GM21737 (cell line): Measurements from ENCODE around the gene LOXHD1.

Source experiments
- ATAC-seq: cut with Tn5 transposase; IDR thresholded peaks from one replicate; pipeline ENCODE4 v1.9.1; 2021; ENCODE audit warnings: mild to moderate bottlenecking, moderate library complexity; ENCODE audit not compliant: unreplicated experiment

The LOXHD1 gene

DNA sequence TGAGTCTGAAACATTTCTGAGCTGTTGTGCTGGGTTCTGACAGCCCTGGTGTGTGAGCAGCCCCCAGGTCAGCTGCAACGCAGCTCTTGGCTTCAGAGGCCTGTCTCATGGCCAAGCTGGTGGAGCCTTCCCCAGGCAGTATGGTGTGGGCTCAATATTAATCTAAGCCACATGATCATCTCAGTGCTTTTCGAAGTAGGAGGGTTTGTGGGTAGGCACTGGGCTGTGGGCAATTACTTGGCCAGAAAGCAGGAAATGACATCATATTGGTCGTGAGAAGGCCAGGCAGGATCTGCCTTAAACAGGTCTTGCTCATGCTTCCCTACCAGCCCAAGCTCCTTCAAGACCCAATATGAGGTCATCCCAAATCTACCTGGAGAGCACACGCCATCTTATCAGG is 26.9 kb downstream of the LOXHD1 start:
- ATAC-seq = no peak

DNA sequence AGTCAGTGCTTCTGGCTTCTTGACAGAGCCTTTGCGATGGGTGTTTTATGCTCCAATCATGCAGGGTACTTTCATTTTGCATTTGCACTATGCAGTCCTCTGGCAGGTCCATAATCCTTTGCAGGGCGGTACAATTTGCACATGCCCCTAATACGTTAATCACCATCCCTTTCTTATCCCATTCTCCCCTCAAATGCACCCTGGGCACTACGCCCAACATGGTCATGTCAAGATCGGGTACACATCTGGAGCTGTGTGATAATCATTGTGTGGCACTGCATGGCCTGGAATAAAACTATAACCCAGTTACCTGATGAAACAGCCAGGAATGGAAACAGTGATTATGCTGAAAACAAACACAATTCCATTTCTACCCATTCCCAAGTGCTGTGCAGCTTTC is 27.7 kb downstream of the LOXHD1 start:
- ATAC-seq = no peak

DNA sequence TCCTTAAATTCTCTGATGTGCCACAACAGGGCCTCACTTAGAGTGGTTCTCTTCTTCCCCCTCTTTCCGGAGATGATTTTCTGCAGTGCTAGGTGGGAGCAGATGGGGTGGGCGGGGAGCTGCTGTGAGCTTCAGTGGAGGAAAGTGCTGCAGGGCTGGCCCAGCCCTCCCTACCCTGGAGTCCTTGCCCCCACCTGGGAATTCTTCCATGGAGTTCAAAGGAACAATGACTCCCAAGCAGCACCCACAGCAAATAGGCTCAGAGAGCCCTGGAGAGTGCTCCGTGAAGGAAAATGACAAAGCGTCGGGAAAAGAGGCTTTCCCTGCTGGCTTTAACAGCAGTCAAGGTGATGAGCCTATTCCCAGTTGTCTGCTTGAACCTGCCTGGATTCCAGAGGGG is 28.8 kb downstream of the LOXHD1 start:
- no peak for ATAC-seq

DNA sequence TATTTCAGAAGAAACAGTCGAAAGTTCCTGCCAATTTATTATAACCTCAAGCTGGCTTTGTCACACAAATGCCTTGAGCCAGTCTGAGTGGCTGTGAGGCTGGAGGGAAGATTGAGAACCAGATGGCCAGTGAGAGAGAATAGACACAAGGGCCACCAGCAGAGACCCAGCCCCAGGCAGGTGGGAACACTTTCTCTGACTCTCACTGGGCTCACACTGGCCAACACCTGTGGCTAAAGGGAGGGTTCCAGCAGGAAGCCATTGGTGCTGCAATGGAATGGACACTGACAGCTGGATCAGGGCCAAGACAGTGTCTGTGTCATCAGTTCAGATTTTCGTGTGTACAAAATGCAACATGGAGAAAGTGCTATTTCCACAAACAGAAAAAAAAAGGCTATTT is 29.9 kb downstream of the LOXHD1 start:
- no peak for ATAC-seq

DNA sequence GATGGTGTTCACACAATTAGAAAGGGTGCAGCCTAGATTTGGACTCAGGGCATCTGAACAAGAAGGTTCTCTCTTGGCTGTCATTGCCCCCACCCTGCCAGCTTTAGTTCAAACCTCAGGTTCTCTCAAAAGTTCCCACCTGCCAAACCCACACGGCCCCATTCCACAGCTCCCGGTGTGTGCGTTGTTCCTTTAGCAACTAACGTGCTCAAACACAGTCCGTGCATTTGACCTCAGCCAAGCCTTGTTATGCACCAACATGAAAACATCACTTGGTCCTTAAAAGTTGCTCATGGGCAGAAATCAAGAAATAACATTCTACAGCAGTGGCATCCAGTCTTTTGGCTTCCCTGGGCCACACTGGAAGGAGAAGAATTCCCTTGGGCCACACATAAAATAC is 32.0 kb downstream of the LOXHD1 start:
- no peak for ATAC-seq

DNA sequence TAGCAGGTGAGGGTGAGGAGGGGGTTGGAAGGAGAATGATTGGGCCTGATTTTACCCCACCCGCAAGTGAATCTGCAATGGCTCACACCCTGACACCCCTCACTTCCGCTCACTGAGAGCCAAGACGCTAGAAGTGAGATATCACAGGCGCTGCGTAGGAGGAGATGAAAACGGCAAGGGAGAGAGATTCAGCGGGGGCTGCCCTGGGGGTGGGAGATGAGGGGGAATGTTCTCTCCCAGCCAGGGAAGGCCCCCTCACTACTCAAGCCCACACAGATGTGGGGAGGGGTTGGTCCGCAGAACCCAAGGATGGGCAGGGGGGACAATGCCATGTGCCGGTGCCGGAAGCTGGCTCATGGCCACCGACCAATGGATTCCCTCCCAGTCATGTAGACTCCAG is 32.9 kb downstream of the LOXHD1 start:
- ATAC-seq = no peak

DNA sequence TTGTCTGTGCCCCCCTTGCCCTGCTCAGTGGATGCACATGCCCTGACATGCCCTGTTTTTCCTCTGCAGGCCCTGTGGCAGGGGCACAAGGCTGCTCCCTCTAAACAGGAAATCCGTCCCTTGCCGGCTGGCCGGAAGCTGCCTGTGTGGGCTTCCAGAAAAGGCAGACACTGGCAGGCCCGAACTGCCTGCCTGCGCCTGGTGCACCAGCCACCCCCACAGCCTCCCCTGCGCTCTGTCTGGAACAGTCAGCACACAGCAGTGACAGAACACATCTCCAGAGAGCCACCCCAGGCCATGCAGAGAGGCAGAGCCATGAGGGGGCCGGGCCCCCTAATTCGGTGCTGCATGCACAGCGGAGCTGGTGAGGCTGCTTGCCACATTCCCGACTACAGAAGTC is 33.5 kb downstream of the LOXHD1 start:
- no peak for ATAC-seq

DNA sequence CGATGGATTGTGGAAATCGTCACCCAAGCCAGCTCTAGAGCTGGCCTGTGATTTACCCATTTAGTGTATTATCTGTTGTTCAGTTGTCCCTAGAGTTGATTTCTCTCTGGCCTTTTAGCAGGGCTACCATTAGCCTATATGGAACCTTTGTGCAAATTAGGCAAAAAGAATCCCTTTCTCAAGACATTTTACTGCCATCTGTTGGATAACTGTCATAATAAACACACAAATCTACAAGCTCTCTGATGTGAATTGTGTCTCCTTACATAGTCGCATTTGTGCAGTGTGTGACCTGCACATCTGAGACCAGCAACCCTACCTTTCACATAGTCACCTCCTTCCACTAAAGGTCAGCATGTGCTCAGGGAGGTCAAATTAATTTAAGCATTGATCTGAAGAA is 34.0 kb downstream of the LOXHD1 start:
- ATAC-seq = no peak

DNA sequence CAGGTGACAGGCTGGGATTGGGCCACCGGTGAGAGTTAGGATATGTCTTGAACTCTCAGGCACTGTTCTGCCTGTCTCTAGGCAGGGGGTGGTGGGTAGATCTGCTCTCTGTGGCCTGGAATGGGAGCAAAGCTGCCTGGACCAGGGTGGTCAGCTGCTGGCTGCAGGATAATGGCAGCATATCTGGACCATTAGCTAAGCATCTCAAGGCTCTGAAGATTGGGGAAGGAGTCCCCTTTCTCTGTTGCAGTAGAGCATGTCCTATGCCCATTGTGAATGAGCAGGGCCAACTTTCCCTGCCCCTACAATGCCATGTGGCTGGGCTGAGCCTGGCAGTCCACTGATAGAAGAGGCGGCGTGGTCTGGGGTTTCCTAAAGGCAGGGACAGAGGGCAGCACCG is 34.6 kb downstream of the LOXHD1 start:
- no peak for ATAC-seq

DNA sequence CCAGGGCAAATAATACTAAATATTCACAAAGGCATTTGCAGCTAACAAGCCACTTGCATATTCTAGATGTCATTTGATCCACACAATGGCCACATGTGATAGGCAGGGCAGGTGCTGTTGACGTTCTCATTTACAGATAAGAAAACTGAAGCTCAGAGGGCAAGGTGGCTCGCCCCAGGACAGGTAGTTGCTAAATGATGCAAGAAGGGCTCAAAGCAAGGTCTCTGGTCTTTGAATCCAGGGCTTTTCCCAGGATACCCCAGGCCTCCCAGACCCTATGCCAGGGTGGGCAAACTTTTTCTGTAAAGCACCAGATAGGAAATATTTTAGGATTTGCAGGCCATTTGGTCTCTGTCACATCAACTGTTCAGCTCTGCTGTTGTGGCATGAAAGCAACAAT is 35.1 kb downstream of the LOXHD1 start:
- no peak for ATAC-seq

DNA sequence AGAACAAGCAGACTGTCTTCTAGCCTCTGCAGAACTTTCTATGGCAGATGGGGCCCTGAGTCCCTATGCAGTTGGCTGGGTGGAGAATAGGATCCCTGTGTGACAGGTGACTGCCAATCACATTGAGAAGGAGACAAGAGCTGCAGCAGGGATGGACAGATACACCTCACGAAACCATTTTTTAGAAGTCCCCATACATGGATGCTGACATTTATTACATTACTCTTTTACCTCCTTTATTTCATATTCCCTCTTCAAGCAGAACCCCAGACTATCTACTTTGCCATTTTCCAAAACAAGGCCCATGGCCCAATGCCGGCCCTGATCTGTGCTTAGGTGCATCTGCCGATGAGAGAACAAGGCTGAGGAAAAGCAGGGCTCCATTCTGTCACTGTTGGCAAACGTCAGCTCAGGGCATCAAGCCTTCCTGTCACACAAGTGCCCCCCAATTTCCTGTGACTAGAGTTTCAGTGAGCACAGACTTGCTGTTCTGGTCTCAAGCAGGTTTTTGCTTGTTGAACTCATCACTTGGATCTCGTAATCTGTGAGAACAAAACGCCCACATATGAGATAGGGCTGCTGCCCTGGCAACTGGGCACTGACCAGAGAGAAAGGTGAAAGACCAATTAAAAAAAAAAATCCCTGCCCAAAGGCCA is 35.8 kb downstream of the LOXHD1 start:
- no peak for ATAC-seq

DNA sequence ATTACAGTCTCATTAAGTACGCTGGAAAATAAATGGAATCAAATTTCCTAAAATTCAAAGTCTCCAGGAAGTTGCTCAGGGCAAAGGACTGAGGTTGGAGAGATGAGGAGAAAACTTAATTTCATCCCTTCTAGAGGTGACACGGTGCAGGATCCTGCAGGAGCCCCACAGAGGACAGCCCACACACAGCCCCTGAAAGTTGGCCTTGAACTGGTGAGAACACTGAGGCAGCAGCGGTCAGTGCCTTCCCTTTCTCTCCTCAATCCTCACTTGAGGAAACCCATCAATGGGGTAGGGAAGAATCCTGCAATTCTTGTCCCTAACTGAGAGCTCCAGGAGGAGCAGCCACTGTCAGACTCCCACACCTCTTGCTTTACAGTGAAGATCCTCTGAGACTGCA is 37.5 kb downstream of the LOXHD1 start:
- ATAC-seq = no peak

DNA sequence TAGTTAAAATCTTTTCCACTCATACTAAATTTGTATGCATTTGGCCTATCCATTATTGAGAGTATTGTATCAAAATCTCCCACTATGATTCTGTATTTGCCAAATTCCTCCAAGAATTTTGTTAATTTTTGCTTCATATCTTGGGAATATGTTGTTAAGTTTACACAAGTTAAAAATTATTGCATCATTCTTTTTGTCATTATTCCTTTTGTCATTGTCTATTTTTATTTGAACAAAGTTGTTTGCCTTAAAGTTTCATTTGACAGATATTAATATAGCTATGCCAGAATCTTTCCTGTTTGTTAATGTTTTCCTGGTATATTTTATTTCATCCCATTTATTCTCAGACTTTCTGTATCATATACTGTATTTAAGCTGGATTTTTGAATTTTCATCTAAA is 41.3 kb downstream of the LOXHD1 start:
- ATAC-seq = no peak

DNA sequence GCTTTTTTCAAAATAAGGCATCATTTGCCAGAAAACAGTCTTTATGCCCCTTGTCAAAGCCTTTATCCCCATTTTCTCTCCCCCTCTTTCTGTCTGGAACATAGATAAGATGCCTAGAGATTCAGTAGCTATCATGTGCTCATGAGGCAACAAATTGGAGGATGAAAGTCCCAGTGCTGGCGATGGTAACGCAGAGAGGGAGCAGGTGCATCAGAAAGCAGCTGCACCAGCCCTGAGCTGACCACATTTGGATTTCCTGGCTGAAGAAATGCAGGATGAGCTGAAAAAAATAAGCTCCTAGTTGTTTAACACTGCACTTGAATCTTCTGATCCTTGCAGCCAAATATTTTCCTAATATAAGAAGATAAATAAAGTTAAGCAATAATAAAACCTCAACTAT is 48.0 kb downstream of the LOXHD1 start:
- ATAC-seq = no peak

DNA sequence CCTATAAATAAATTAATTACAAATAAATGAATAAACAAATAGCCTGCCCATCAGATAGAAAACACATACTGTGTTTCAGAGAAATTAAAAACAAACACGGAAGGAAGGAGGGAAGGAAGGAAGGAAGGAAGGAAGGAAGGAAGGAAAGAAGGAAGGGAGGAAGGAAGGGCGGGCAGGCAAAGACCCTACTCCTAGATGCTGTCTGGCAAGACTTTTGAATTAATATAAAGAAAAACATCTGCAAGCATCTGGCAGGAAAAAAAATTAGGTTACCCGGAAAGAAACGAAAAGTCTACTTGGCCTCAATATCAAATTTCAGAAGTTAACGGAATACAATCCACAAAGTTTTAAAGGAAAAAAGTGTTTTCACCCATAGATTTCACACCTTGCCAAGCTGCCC is 49.1 kb downstream of the LOXHD1 start:
- ATAC-seq = no peak

DNA sequence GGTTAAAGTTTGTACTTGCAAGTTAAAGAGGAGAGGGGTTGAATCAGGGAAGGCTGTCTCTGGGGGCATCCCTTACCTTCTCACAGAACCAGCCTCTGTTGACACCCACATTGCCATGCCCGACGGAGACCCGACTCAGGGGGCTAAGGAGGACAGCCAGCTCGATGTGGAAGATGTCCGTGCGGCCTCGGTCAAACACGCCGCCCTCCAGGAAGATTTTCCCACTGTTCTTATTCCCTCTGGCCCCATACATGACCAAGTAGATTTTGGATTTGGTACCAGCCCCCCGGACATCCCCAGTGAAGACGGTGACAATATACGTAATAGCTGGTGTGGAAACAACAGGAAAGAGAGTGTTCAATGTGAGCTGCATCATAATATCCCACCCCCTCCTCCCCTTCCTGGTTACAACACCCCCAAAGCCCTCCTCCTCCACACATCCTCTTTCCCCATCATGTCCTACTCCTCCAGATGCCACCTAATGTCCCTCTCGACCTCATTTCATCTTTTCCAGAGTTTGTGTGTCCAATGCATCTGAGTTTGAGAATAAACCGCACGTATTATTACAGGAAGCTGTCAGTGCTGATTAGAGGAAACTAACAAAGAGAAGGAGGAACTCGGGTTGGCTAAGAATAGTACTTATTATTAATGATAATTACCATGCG is 55.7 kb downstream of the LOXHD1 start:
- ATAC-seq = no peak

DNA sequence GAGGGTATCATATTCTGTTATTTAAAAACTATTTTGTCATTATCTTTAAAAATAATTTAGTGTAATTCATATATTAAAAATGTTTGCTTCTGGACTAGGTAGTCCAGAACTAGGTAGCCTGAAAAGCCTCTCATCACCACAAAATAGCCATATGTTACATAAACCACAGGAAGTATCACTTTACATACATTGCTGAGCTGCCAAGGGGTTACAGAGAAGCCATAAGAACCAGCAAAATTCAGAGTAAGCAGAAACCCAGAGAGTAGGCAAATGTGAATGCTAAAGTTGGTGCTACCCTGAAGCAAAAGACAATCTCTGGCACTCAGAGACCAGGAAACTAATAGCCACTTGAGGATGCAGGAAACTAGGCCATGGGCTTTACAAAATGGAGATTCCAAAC is 60.9 kb downstream of the LOXHD1 start:
- no peak for ATAC-seq

DNA sequence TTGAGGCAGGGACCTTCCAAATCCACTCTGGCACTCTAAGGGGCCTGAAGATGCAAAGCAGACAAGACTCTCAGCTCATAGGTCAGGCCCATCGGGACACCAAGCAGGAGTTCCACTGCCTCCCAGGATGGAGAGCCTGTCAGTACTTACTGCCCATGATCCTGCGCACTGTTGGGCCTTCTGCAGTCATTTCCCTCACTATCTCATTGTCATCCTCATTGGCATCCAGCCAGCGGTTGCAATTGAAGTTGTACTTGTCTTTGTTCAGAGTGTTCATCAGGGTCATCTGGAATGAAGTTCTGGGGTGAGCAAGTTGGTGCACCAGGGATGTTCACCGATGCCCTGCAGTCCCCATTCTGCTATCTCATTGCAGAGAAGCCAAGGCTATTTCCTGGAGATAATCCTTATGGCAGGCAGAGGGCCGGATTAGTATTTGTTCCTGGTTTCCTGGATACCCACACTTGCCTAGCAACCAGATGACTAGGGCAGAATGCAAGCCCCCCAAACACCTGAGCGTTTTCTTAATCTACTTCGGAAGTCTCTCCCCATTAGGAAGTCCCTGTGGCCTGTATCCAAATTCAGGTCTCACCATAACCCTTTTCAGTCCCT is 65.1 kb downstream of the LOXHD1 start:
- no peak for ATAC-seq

DNA sequence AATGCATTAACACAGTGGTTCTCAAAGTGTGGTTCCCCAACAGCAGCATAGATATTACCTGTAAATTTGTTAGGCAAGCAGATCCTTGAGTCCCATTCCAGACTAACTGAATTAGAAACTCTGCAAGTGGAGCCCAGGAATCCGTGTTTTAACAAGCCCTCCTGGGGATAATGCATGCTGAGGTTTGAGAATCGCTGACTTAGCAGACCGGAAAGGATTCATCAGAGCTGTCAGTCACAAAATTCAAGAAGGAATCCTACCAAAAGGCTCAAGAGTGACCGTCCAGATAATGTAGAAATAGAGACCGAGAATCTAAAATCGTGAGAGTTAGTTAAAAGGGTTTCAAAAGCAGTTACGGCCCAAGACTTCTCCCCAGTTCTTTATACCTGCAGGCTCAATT is 66.9 kb downstream of the LOXHD1 start:
- ATAC-seq = no peak

DNA sequence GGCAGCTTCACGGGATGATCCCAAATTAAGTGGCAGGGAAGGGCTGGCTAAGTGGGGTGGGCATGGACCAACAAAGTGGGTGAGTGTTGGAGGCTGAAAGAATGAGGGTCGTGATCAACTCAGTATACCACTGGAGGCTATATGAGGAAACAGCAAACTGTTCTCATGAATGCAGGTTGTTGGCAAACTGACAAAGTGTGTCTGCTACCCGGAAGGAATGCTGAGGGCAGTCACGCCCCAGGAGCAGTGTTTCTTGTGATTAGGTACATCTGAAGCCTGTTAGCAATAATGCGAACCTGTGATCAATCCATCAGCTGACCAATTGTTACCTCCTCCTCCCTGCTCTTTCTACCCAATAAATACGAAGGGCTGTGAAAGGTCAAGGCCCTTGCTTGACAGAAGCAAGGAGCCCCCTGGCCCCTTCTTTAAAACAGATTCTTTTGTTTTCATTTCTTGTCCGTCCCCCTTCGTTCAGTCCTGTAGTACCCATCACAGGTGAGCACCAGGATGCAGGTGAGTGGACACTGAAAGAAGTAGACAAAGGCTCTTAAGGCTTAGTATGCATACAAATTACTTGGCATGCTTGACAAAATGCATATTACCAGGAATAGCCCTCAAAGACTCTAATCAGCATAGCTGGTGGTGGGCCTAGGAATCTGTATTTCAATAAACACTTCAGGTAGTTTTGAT is 67.9 kb downstream of the LOXHD1 start:
- ATAC-seq = no peak

DNA sequence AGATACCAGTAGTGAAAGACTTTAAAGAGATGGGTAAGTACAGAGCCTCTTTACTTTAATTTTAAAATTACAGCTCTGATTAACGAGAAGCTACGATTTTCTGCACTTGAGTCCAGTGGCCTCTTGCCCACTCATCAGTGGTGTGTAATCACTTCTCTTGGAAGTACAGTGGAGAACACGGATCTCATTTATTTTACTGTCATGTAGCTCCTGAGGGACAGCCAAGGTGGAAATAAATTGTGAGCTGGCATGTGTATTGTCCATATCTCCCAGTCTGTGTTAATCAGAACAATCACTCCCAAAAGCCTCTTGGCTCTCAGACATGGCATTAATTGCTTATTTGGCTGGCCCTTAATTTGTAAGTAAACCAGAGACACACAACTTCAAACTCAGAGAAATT is 69.4 kb downstream of the LOXHD1 start:
- ATAC-seq = no peak

DNA sequence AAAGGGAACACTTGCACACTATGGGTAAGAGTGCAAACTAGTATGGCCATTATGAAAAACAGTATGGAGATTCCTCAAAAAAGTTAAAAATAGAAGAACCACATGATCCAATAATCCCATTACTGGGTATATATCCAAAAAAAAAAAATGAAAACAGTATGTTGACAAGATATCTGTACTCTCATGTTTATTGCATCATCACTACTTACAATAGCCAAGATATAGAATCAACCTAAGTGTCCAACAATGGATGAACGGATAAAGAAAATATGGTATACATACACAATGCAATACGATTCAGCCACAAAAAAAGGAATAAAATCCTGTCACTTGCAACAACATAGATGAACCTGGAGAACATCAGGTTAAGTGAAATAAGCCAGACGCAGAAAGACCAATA is 73.3 kb downstream of the LOXHD1 start:
- ATAC-seq = no peak
